Measurements from ENCODE around the gene ADORA1. TPM values are rescaled to one million over a fixed set of nuclear protein-coding genes. Genes with fewer than 3 reads are reported as not detected.

ADORA1 gene
- total RNA-seq (2022; extraction: Qiagen RNA extraction; ENCODE audit: low read depth), result 0.73 to 1.3 TPM (median 1.2 TPM) in 5 replicates

DNA sequence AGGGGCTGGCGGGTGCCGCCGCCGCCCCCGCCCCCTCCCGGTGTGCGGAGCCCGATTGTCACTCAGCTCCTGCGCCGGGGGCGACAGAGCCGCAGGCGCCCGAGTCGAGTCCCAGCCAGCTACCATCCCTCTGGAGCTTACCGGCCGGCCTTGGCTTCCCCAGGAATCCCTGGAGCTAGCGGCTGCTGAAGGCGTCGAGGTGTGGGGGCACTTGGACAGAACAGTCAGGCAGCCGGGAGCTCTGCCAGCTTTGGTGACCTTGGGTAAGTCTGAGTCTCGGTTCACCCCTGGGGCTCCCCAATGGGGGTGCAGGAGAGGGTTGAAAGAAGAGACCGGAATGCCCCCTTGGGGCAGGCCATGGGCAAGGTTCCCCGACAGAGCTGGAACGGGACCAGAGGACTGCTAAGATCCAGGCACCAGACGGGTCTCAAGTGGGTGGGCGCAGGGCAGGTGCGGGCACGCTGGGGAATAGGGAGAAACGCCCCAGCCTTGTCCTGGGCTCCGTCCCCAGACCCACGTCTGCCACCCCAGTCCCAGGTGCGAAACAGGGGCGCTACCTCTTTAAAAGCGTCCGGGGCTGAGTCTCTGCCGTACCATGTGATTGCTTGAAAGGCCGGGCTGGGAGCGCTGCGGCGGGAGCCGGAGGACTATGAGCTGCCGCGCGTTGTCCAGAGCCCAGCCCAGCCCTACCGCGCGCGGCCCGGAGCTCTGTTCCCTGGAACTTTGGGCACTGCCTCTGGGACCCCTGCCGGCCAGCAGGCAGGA, at the start of gene ADORA1:
Gene ADORA1 (plus strand): TSS at position 61 of the 765 bp plus-strand sequence. CDS start 1,116 bp downstream, outside the sequence.

DNA sequence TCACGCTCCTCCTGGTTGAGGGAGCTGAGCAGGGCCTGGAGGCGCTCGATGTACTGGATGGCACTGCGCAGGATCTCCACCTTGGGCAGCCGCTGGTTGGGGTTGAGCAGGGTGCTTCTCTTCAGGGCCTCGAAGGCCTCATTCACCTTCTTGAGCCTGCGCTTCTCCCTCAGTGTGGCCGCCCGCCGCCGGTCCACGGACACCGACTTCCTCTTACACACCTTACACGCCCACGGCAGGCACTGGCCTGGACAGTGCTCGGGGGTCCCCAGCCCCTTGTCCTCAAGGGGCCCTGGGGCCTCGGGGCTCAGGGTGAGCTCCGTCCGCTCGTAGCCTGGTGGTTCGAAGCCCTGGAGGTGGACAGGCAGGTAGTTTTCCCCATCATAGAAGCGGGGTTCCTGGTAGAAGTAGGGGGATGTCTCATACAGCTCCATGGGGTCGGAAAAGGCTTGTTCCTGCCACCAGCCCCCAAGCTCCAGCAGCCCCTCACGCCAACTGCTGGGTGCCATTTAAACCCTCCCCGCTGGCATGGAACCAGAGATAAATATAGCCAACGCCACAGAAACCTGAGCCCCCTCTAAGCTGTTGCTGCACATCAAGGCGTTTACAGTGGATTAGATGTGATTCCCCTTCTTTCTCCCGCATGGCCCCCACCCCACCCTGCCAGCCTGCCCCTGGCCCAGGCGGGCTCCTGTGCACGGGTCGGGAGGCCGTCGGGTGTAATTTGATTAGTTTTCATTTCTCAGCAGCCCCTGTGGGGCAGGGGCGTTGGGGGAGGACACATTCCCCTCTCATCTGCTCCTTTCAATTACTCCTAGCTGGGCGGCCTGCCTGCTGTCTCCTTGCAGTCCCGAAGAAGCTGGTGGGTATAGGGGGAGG, 41.8 kb upstream of the ADORA1 start, which contains the start of gene MYOG:
Gene MYOG (minus strand): TSS at position 485 of the 879 bp plus-strand sequence. CDS start 51 bp downstream, at position 434.

DNA sequence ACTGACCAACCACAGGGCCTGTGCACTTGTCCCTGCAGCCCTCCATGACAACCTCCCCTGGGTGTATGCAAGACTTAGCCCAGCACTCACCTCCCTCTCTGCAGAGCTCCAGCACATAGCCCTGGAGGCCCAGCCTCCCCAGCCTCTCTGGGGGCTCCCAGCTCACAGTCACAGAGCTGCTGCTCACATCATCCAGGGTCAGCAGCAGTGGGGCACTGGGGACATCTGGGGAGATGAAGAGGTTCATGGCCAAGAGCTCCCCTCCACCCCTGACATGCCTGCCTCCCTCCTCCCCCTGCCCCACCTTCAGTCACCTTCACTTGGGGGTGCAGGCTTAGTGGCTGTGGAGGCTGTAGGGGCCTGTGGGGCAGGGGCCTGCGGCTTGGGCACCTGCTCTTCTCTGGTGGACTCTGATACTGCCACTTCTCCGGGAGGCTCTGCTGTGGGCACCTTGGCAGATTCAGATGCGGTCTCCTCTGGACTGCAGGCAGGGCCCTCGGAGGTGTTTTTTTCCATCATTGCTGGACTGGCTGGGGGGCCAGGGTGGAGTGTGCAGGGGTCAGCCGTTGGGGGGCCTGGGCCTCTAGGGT, 47.8 kb downstream of the ADORA1 start, which contains the start of gene MYBPH:
Gene MYBPH (minus strand): TSS at position 590 of the 590 bp plus-strand sequence. CDS start 71 bp downstream, at position 519.

DNA sequence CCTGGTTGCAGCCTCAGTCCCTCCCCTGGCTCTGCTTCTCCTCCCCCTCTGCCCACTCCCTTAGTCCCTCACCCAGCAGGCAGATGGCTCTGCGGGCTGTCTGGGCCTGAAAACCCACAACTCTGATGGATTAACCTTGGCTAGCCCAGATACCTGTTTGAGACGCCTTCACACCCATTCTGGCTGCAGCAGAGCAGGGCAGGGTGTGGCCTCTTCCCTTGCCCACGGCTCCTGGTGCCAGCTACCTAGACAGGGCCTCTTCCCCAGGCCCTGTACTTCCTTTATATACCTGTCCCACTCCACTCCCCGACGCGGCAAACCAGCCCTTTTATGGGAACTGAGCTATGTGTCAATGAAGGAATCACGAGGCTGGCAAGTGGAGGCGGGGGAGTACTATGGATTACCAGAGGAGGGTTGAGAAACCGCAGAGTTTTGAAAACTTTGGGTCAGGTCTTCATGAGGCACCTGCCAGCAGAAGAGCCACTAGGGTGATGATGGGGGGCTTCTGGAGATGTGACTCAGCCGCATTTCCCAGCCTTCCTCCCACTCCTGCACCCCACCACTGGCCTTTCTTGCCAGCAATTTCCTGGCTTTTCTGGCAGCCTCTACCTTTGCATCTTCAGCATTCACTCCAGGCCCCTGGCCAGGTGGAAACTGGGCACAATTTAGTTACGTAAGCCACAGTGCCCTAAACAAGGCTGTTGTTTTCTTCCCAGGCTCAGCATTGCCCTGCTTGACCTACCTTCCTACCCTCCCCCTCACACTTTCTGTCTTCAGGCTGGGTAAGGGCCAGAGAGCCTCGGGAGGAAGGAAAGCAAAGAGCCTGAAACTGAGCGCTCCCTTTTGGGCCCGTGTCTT, 59.1 kb downstream of the ADORA1 start, which contains the start of gene CHI3L1:
Gene CHI3L1 (minus strand): TSS at position 259 of the 858 bp plus-strand sequence. CDS start 81 bp downstream, at position 178.

Other genes with a start within 250 kb of the ADORA1 start
- 14.0 to 14.8 TPM (median 14.2 TPM) in 5 replicates for gene RABIF, start 238.6 kb upstream of the ADORA1 start, total RNA-seq (2022; extraction: Qiagen RNA extraction; ENCODE audit: low read depth)
- 15.3 to 18.4 TPM (median 16.7 TPM) in 5 replicates for gene KLHL12, start 200.5 kb upstream of the ADORA1 start, total RNA-seq (2022; extraction: Qiagen RNA extraction; ENCODE audit: low read depth)
- gene ADIPOR1, start 169.4 kb upstream of the ADORA1 start, total RNA-seq (2022; extraction: Qiagen RNA extraction; ENCODE audit: low read depth), result 59.5 to 67.0 TPM (median 64.1 TPM) in 5 replicates
- gene CYB5R1, start 160.5 kb upstream of the ADORA1 start, total RNA-seq (2022; extraction: Qiagen RNA extraction; ENCODE audit: low read depth), result 21.2 to 22.9 TPM (median 21.5 TPM) in 5 replicates
- 46.8 to 52.1 TPM (median 49.3 TPM) in 5 replicates for gene TMEM183A, start 120.4 kb upstream of the ADORA1 start, total RNA-seq (2022; extraction: Qiagen RNA extraction; ENCODE audit: low read depth)
- 0.19 to 0.67 TPM (median 0.51 TPM) in 5 replicates for gene PPFIA4, start 101.2 kb upstream of the ADORA1 start, total RNA-seq (2022; extraction: Qiagen RNA extraction; ENCODE audit: low read depth)
- not detected in 5 replicates for gene MYOG, start 41.7 kb upstream of the ADORA1 start, total RNA-seq (2022; extraction: Qiagen RNA extraction; ENCODE audit: low read depth)
- not detected in 5 replicates for gene MYBPH, start 48.1 kb downstream of the ADORA1 start, total RNA-seq (2022; extraction: Qiagen RNA extraction; ENCODE audit: low read depth)
- gene CHI3L1, start 59.0 kb downstream of the ADORA1 start, total RNA-seq (2022; extraction: Qiagen RNA extraction; ENCODE audit: low read depth), result not detected in 5 replicates
- gene CHIT1, start 101.9 kb downstream of the ADORA1 start, total RNA-seq (2022; extraction: Qiagen RNA extraction; ENCODE audit: low read depth), result not detected in 5 replicates
- gene BTG2, start 177.8 kb downstream of the ADORA1 start, total RNA-seq (2022; extraction: Qiagen RNA extraction; ENCODE audit: low read depth), result 10.8 to 14.6 TPM (median 14.5 TPM) in 5 replicates
- 0.09 to 0.10 TPM in 2 of 5 replicates, not detected in the others for gene FMOD, start 223.4 kb downstream of the ADORA1 start, total RNA-seq (2022; extraction: Qiagen RNA extraction; ENCODE audit: low read depth)

Measured in A549 treated with RU486 at 1 μM for 4 hours (cell line).